22Rv1 (cell line): ENCODE results near the gene PSTPIP2.

Source experiments
- CTCF ChIP-seq: fragments of 450-650 bp; IDR thresholded peaks from 2 replicates; pipeline ENCODE4 v1.5.1; 2017; ENCODE audit warnings: mild to moderate bottlenecking
- ZFX ChIP-seq: fragments of 450-650 bp; IDR thresholded peaks from 2 replicates; pipeline ENCODE4 v1.6.1; 2017; ENCODE audit warnings: antibody characterized with exemption, borderline replicate concordance

- TF ChIP-seq CTCF (no peak), ZFX (no peak)
These were observed 1.8 kb downstream of the PSTPIP2 start for GRCh38 chr18:46070232-46070631.
